Measurements from ENCODE around the gene HCFC1.
"Not testable (repeated sequence)": the region's sequence is repeated elsewhere in the genome, so short reads cannot be mapped to it uniquely, and the experiment has no call there.

HCFC1 gene

DNA sequence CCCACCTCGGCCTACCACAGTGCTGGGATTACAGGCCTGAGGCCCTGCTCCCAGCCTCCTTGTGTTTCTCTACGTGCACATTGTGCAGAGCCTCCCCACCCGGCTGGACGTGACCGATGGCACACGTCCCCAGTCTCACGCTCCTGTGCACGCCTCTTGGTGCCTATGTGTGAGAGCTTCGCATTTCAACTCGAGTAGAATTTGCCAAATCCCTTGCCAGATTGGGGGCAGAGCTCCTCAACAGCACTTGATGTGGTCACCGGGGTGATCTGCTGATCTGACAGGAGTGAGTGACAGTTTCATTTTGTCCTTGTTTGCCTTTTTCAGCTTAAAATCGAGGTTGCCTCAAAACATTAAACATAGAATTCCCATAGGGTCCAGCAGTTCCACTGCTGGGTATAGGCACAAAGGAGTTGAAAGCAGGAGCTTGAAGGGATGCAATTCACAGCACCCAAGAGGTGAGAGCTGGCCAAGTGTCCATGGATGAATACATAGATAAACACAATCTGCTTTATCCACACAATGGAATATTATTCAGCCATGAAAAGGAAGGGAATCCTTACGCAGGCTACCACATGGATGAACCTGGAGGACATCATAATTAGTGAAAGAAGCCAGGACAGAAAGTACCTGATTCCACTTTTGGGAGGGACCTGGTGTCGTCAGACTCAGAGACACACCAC is 18.5 kb upstream of the HCFC1 start:
- Histone ChIP-seq H3K9me3 (ENCODE audit: control insufficient read depth, insufficient read depth, low read length) (no peaks in the 10 kb centered on the region), H3K4me3 (ENCODE audit: low read length) (no peak overlapping the region), H3K4me1 (ENCODE audit: control insufficient read depth, insufficient read depth, low read length) (no peaks in the 10 kb centered on the region), H3K36me3 (ENCODE audit: control insufficient read depth, insufficient read depth, low read length) (no peaks in the 10 kb centered on the region), H3K27me3 (ENCODE audit: control insufficient read depth, insufficient read depth, low read length) (no peaks in the 10 kb centered on the region), H3K27ac (ENCODE audit: low read length) (no peak overlapping the region)
- no CpG with 5 or more reads among the region's 14 CpGs for WGBS (ENCODE audit: insufficient coverage, insufficient read length)
- no peak for DNase-seq (ENCODE audit: low read depth, low spot score)

- DNase-seq (ENCODE audit: low read depth, low spot score), result no peak
- WGBS (ENCODE audit: insufficient coverage, insufficient read length), result no CpG with 5 or more reads among the region's 12 CpGs
- Histone ChIP-seq H3K36me3 (ENCODE audit: control insufficient read depth, insufficient read depth, low read length) (no peaks in the 10 kb centered on the region), H3K4me1 (ENCODE audit: control insufficient read depth, insufficient read depth, low read length) (no peaks in the 10 kb centered on the region), H3K27ac (ENCODE audit: low read length) (no peak overlapping the region), H3K4me3 (ENCODE audit: low read length) (no peak overlapping the region), H3K9me3 (ENCODE audit: control insufficient read depth, insufficient read depth, low read length) (no peaks in the 10 kb centered on the region), H3K27me3 (ENCODE audit: control insufficient read depth, insufficient read depth, low read length) (no peaks in the 10 kb centered on the region)
These were observed 16.9 kb upstream of the HCFC1 start for GRCh38 chrX:153988493-153988892.

GRCh38 chrX:153984351-153985178 is 12.9 kb upstream of the HCFC1 start:
- no CpG with 5 or more reads among the region's 20 CpGs for WGBS (ENCODE audit: insufficient coverage, insufficient read length)

GRCh38 chrX:153983321-153983801 is 11.7 kb upstream of the HCFC1 start:
- Histone ChIP-seq H3K36me3 (ENCODE audit: control insufficient read depth, insufficient read depth, low read length) (no peaks in the 10 kb centered on the region), H3K4me1 (ENCODE audit: control insufficient read depth, insufficient read depth, low read length) (peaks cover 2% of the 10 kb centered on the region), H3K27ac (ENCODE audit: low read length) (no peak overlapping the region), H3K4me3 (ENCODE audit: low read length) (no peak overlapping the region), H3K27me3 (ENCODE audit: control insufficient read depth, insufficient read depth, low read length) (no peaks in the 10 kb centered on the region), H3K9me3 (ENCODE audit: control insufficient read depth, insufficient read depth, low read length) (no peaks in the 10 kb centered on the region)
- no peak for DNase-seq (ENCODE audit: low read depth, low spot score)
- WGBS (ENCODE audit: insufficient coverage, insufficient read length), result no CpG with 5 or more reads among the region's 12 CpGs

More at GRCh38 chrX:153984351-153985178, 12.9 kb upstream of the HCFC1 start:
- Histone ChIP-seq H3K9me3 (ENCODE audit: control insufficient read depth, insufficient read depth, low read length) (no peaks in the 10 kb centered on the region), H3K36me3 (ENCODE audit: control insufficient read depth, insufficient read depth, low read length) (no peaks in the 10 kb centered on the region), H3K4me1 (ENCODE audit: control insufficient read depth, insufficient read depth, low read length) (peaks cover 2% of the 10 kb centered on the region), H3K27ac (ENCODE audit: low read length) (no peak overlapping the region), H3K4me3 (ENCODE audit: low read length) (no peak overlapping the region), H3K27me3 (ENCODE audit: control insufficient read depth, insufficient read depth, low read length) (no peaks in the 10 kb centered on the region)
- DNase-seq (ENCODE audit: low read depth, low spot score), result no peak

- Histone ChIP-seq H3K27ac (ENCODE audit: low read length) (no peak overlapping the region), H3K27me3 (ENCODE audit: control insufficient read depth, insufficient read depth, low read length) (no peaks in the 10 kb centered on the region), H3K4me3 (ENCODE audit: low read length) (no peak overlapping the region), H3K36me3 (ENCODE audit: control insufficient read depth, insufficient read depth, low read length) (no peaks in the 10 kb centered on the region), H3K4me1 (ENCODE audit: control insufficient read depth, insufficient read depth, low read length) (peaks cover 2% of the 10 kb centered on the region), H3K9me3 (ENCODE audit: control insufficient read depth, insufficient read depth, low read length) (no peaks in the 10 kb centered on the region)
- no peak for DNase-seq (ENCODE audit: low read depth, low spot score)
- WGBS (ENCODE audit: insufficient coverage, insufficient read length), result no CpG with 5 or more reads among the region's 52 CpGs
These were observed 10.3 kb upstream of the HCFC1 start for GRCh38 chrX:153981771-153982533.

GRCh38 chrX:153981231-153981630 is 9.6 kb upstream of the HCFC1 start:
- Histone ChIP-seq H3K36me3 (ENCODE audit: control insufficient read depth, insufficient read depth, low read length) (no peaks in the 10 kb centered on the region), H3K27ac (ENCODE audit: low read length) (no peak overlapping the region), H3K4me3 (ENCODE audit: low read length) (no peak overlapping the region), H3K9me3 (ENCODE audit: control insufficient read depth, insufficient read depth, low read length) (no peaks in the 10 kb centered on the region), H3K4me1 (ENCODE audit: control insufficient read depth, insufficient read depth, low read length) (peaks cover 2% of the 10 kb centered on the region), H3K27me3 (ENCODE audit: control insufficient read depth, insufficient read depth, low read length) (no peaks in the 10 kb centered on the region)
- DNase-seq (ENCODE audit: low read depth, low spot score), result no peak
- WGBS (ENCODE audit: insufficient coverage, insufficient read length), result no CpG with 5 or more reads among the region's 7 CpGs

DNA sequence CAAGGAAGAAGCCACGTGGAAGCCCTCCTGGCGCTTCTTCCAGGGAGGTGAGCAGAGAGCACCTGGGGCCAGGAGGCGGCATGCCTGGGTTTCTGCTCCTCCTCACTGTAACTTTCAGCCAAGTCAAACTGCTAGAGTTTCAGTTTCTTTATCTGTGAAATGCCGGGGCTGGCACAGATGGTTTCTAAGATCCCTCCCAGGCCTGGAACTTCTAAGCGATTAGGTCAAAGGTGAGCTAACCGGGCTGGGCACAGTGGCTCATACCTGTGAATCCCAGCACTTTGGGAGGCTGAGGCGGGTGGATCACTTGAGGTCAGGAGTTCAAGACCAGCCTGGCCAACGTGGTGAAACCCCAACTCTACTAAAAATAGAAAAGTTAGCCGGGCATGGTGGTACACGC is 8.8 kb upstream of the HCFC1 start:
- H3K27ac ChIP-seq (ENCODE audit: low read length); H3K9me3 ChIP-seq (ENCODE audit: control insufficient read depth, insufficient read depth, low read length); H3K4me1 ChIP-seq (ENCODE audit: control insufficient read depth, insufficient read depth, low read length); H3K27me3 ChIP-seq (ENCODE audit: control insufficient read depth, insufficient read depth, low read length); DNase-seq (ENCODE audit: low read depth, low spot score); H3K36me3 ChIP-seq (ENCODE audit: control insufficient read depth, insufficient read depth, low read length); H3K4me3 ChIP-seq (ENCODE audit: low read length): not testable (repeated sequence)
- no CpG with 5 or more reads among the region's 10 CpGs for WGBS (ENCODE audit: insufficient coverage, insufficient read length)

- no peak overlapping the region for H3K27ac ChIP-seq (ENCODE audit: low read length)
- no peaks in the 10 kb centered on the region for H3K9me3 ChIP-seq (ENCODE audit: control insufficient read depth, insufficient read depth, low read length)
- no peak overlapping the region for H3K4me3 ChIP-seq (ENCODE audit: low read length)
- DNase-seq (ENCODE audit: low read depth, low spot score), result no peak
- no CpG with 5 or more reads among the region's 3 CpGs for WGBS (ENCODE audit: insufficient coverage, insufficient read length)
- H3K36me3 ChIP-seq (ENCODE audit: control insufficient read depth, insufficient read depth, low read length), result no peaks in the 10 kb centered on the region
- no peaks in the 10 kb centered on the region for H3K4me1 ChIP-seq (ENCODE audit: control insufficient read depth, insufficient read depth, low read length)
- no peaks in the 10 kb centered on the region for H3K27me3 ChIP-seq (ENCODE audit: control insufficient read depth, insufficient read depth, low read length)
These were observed 3.2 kb upstream of the HCFC1 start for GRCh38 chrX:153974726-153975286.

GRCh38 chrX:153974003-153974725 is 2.5 kb upstream of the HCFC1 start:
- H3K27ac ChIP-seq (ENCODE audit: low read length), result no peak overlapping the region

More at GRCh38 chrX:153974003-153974725, 2.5 kb upstream of the HCFC1 start:
- DNase-seq (ENCODE audit: low read depth, low spot score), result no peak
- no peaks in the 10 kb centered on the region for H3K4me1 ChIP-seq (ENCODE audit: control insufficient read depth, insufficient read depth, low read length)
- no peaks in the 10 kb centered on the region for H3K9me3 ChIP-seq (ENCODE audit: control insufficient read depth, insufficient read depth, low read length)
- no peaks in the 10 kb centered on the region for H3K27me3 ChIP-seq (ENCODE audit: control insufficient read depth, insufficient read depth, low read length)
- H3K36me3 ChIP-seq (ENCODE audit: control insufficient read depth, insufficient read depth, low read length), result no peaks in the 10 kb centered on the region
- no CpG with 5 or more reads among the region's 14 CpGs for WGBS (ENCODE audit: insufficient coverage, insufficient read length)
- no peak overlapping the region for H3K4me3 ChIP-seq (ENCODE audit: low read length)
